ENCODE data around the gene AFF2. TPM values are rescaled to one million over a fixed set of nuclear protein-coding genes. Genes with fewer than 3 reads are reported as not detected.
"Not testable (repeated sequence)": the region's sequence is repeated elsewhere in the genome, so short reads cannot be mapped to it uniquely, and the experiment has no call there.

AFF2 gene
- total and polyA plus RNA-seq, 11 donors = under 0.01 to 0.83 (median 0.07) TPM

DNA sequence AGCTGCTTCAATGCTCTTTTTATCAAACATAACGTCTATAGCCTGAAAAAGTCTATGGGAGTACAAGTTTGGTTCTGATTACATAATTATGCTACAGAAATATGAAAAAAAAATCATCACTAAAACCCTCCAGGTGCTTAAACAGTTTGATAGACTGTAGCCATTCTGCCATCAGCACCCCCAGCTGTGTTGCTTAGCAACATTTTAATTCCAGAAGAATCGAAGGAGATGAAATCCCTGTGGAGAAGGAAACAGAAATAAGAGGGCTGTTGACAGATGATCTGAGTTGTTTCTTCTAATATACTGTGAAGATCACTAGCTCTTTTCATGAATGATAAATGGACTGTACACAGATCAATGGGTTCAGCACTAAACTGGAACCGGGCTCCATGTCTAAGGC is 402.8 kb downstream of the AFF2 start:
- intact Hi-C loops (cut with DNase I) = no loop called here
- H3K9me3 ChIP-seq = no peaks in the 10 kb centered on the region
- no peak for TF ChIP-seq POLR2A (IDR thresholded peaks at IDR 0.05)
- TF ChIP-seq, protein P1, sequence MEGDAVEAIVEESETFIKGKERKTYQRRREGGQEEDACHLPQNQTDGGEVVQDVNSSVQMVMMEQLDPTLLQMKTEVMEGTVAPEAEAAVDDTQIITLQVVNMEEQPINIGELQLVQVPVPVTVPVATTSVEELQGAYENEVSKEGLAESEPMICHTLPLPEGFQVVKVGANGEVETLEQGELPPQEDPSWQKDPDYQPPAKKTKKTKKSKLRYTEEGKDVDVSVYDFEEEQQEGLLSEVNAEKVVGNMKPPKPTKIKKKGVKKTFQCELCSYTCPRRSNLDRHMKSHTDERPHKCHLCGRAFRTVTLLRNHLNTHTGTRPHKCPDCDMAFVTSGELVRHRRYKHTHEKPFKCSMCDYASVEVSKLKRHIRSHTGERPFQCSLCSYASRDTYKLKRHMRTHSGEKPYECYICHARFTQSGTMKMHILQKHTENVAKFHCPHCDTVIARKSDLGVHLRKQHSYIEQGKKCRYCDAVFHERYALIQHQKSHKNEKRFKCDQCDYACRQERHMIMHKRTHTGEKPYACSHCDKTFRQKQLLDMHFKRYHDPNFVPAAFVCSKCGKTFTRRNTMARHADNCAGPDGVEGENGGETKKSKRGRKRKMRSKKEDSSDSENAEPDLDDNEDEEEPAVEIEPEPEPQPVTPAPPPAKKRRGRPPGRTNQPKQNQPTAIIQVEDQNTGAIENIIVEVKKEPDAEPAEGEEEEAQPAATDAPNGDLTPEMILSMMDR (IDR thresholded peaks at IDR 0.05) = no peak
- H3K4me1 ChIP-seq = no peaks in the 10 kb centered on the region
- peaks cover 0 to 3% (median 0%) of the 10 kb centered on the region in 9 donors for H3K27me3 ChIP-seq
- DNase-seq (no peak), ATAC-seq (no peak)
- no peak overlapping the region for H3K4me3 ChIP-seq
- no peak overlapping the region for H3K27ac ChIP-seq
- 61 to 82% (median 73%) methylated on average over 3 of the region's 3 CpGs for WGBS, 4 donors
- H3K36me3 ChIP-seq = no peaks in the 10 kb centered on the region

DNA sequence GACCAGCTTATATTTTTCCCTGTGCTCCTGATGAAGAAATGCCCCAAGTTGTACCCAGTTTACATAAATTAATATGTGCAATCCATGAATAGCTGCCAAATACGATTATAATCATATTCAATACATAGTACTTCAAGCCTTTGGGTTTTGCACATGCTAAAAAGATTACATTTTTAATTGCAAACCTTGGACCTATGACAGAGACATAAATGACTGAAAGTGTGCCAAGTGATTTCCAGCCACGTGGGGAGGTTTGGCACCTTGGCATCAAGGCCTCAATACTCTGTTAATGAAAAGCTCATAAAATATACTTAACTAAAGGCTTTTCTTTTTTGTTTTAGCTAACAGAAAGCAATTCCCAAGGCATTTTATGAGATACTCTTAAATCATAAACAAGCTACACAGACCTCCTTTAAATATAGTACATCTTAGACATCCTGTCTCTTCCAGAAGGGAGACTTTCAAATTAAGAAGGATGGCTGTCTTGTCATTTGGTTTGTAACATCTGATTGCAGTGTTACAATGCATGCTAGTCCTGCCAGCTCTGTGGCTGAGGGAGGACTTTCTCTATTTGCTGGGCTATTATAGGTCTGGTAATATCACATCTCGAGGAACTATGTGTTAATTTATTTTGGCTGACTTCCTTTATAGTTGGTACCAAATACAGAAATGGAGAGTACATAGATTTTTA is 404.1 kb downstream of the AFF2 start:
- DNase-seq (no peak), ATAC-seq (no peak)
- no peaks in the 10 kb centered on the region for H3K9me3 ChIP-seq
- no peak overlapping the region for H3K4me3 ChIP-seq
- no peak overlapping the region for H3K27ac ChIP-seq
- intact Hi-C loops (cut with DNase I) = no loop called here
- TF ChIP-seq POLR2A (IDR thresholded peaks at IDR 0.05) = no peak
- WGBS, 4 donors = 32 to 57% (median 39%) methylated on average over 3 of the region's 3 CpGs
- no peaks in the 10 kb centered on the region for H3K36me3 ChIP-seq
- peaks cover 0 to 3% (median 0%) of the 10 kb centered on the region in 9 donors for H3K27me3 ChIP-seq
- no peaks in the 10 kb centered on the region for H3K4me1 ChIP-seq

DNA sequence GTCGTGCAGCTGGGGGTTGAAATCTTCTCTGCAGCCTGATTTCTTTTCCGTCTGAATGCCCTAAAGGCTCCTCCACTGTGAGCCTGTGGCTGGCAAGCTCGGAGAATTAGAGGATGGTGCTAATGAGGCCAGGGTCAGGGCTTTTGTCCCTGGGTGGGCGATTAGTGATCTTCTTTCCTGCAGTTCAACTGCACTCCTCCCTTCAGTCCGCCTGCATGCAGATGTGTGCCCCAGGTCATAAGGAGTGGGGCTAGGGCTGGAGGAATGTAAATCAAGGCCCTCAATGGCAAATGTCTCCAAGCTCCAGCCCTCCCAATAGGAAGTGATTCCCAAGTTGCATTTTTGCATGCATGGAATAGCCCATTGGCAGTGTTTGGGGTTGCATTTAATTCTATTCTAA is 405.0 kb downstream of the AFF2 start:
- Histone ChIP-seq H3K9me3 (no peaks in the 10 kb centered on the region), H3K4me1 (no peaks in the 10 kb centered on the region), H3K27ac (no peak overlapping the region), H3K27me3 (peaks cover 0 to 3% (median 0%) of the 10 kb centered on the region in 9 donors), H3K36me3 (no peaks in the 10 kb centered on the region), H3K4me3 (no peak overlapping the region)
- ATAC-seq (no peak), DNase-seq (no peak)
- TF ChIP-seq, protein P1 (IDR thresholded peaks at IDR 0.05) = no peak
- TF ChIP-seq POLR2A (IDR thresholded peaks at IDR 0.05) = no peak
- 54 to 70% (median 66%) methylated on average over 5 of the region's 5 CpGs for WGBS, 4 donors
- intact Hi-C loops (cut with DNase I) = no loop called here

DNA sequence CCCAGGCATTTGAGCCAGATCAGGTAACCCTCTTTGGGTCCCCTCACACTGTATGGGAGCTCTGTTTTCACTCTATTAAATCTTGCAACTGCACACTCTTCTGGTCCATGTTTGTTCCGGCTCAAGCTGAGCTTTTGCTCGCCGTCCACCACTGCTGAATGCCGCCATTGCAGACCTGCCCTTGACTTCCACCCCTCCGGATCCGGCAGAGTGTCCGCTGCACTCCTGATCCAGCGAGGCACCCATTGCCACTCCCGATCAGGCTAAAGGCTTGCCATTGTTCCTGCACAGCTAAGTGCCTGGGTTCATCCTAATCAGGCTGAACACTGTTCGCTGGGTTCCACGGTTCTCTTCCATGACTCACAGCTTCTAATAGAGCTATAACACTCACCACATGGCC is 406.2 kb downstream of the AFF2 start:
- H3K9me3 ChIP-seq; H3K27ac ChIP-seq; H3K27me3 ChIP-seq; H3K4me3 ChIP-seq; H3K36me3 ChIP-seq; intact Hi-C loops (cut with DNase I); H3K4me1 ChIP-seq; ATAC-seq: not testable (repeated sequence)
- 90 to 95% (median 92%) methylated on average over 11 of the region's 11 CpGs for WGBS, 4 donors
- DNase-seq = peak in 1 of 5 donors; percentile 24

DNA sequence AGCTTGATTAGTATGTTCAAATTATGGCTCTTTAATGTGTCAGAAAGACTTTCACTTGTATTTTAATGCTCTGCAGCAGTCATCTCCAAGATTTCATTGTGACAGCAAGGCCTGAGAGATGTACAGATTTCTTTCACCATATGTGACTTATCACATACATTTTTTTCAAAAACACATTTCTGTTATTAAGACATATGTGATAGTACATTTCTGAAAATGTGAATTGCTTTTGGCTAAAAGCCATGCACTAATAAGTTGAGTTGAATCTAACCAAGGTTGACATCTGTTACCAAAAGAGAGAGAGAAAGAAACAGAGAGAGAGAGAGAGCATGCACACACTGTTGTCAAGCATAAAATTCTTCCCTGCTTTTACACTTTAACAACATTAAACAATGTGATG is 409.3 kb downstream of the AFF2 start:
- no peak for TF ChIP-seq POLR2A (IDR thresholded peaks at IDR 0.05)
- TF ChIP-seq, protein P1 (IDR thresholded peaks at IDR 0.05) = no peak
- Histone ChIP-seq H3K27me3 (no peaks in the 10 kb centered on the region), H3K36me3 (no peaks in the 10 kb centered on the region), H3K4me1 (no peaks in the 10 kb centered on the region), H3K4me3 (no peak overlapping the region), H3K27ac (no peak overlapping the region), H3K9me3 (peaks cover 0 to 6% (median 0%) of the 10 kb centered on the region in 12 donors)
- intact Hi-C loops (cut with DNase I) = no loop called here
- ATAC-seq = no peak
- no peak for DNase-seq
